DMS 273 treated with DMSO at 0.1 percent for 48 hours (cell line): ENCODE results near the gene FOXP4.
A peak's percentile ranks its signal among the peaks of the same experiment; 100 is the strongest.

Experiments
- DNase-seq: peaks from one replicate; lab custom pipeline; 2025; lab: John Stamatoyannopoulos, UW

FOXP4 gene

DNA sequence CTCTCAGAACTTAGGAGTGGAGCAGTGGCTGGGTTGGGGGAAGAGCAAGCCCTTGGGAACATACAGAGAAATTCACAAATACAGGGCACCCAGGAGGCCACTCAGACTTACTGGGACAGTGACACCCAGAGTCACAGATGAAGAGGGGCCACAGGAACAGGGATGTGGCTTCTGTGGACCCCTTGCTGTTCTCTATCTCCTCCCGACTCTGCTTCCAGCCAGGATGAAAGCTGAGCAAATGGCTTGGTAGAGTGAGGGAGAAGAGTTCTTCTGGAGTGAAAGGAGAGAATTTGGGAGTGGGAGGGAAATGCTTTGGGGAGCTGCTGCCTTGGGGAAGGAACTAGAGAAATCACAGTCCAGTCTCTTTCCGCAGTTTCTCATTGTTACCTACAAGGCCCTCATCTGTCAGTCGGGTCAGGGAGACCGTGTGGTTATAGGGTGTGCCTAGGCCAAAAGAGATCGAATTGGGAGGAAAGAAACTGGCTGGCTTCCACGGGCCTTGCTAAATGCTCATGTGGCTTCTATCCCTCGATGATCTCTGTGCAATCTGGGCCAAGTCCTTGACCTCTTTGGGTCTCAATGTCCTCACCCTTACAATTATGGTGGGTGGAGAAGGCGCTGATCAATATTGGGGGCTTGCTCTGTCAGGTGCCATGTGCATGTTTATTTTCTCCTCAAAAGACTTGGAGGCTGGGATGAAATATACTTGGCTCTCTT, 17.0 kb downstream of the FOXP4 start:
- no peak for DNase-seq

DNA sequence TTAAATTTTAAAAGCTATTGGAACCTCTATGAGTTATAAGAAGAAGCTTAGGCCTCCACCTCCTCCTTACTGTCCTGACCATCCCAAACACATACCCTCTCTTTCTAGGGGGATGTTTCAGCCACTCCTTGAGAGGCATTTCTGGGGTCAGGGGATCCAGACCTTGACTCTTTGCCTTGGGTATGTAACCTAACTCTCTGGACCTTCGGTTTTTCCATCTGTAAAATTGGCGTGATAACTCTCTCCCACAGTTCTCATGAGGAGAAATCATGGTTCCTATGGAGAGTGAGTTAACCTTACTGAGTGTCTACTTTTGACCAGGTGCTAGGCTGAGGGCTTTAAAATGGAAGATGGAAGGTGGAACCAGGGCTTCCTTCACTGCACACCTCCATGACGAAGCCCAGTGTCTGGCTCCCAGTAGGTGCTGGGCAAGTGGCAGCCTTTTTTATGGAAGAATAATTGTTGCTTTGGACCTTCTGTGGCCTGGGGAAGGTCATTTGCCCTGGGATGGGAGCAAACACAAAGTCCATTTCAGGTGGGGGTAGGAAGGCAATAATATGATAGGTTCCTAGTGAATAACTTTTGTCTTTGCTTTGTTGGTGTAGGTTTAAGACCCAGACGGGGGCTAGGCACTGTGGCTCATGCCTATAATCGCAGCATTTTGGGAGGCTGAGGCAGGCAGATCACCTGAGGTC, 18.4 kb downstream of the FOXP4 start:
- no peak for DNase-seq

DNA sequence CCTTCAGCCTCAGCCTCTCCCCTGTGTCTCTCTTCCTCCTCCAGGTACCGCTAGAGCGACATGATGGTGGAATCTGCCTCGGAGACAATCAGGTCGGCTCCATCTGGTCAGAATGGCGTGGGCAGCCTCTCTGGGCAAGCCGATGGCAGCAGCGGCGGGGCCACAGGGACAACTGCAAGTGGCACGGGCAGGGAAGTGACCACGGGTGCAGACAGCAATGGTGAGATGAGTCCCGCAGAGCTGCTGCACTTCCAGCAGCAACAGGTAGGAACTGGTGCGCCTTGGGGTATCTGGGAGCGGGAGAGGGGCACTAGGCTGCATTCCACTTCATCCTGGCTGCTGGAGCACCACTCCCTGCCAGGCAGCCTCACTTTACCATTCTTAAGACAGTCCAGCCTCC, 19.5 kb downstream of the FOXP4 start:
- DNase-seq: no peak

DNA sequence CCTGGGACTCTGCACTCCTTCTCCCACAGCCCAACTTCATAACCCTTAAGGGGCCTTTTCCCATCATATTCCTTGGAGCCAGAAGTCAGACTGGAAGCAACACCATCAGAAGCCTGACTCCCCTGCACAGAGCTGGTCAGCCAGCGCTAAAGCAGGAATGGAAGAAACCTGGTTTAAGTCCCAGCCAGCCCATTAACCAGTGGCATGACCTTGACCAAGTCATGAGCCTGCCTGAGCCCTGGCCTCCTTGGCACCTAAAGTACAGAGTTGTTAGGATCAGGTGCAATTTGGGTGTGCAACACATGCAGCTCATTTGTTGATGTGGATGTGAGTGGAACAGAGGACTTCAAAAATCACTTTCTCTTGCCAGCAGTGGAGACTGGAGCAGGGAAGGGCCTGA, 20.8 kb downstream of the FOXP4 start:
- no peak for DNase-seq

DNA sequence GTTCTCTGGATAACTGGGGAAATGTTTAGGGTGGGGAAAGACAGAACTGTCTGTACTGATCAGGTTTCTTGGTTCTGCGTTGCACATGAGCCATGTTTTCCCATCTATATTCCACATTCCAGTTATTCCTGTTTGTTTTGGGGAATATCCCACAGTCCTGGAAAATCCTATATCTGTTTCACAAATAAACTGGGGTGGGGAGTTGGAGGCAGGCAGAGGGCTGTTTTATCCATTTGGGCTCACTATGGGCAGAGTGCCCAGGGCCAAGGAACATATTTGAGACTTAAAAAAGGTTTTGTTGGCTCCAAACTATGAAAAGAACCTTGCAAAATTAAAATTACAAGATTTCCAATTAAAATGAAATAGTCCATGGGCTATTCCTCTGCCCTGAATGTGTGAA, 21.5 kb downstream of the FOXP4 start:
- DNase-seq: no peak

DNA sequence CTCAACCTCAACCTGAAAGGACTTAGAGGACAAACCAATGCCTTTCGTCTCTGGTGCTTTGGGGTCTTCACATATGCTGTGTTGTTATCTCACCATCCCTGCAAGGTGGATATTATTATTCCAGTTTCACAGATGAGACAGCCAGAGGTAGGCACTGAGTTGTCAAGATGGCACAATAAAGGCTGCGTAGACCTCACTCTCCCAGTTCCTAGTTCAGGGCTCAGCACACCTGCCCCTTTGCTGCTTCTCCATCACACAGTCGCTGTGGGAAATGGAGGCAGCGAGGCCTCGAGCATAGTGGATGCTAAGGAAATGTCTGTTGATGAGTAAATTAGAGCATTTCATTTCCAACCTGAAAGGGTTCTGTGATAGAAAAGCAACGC, 22.0 kb downstream of the FOXP4 start:
- no peak for DNase-seq

DNA sequence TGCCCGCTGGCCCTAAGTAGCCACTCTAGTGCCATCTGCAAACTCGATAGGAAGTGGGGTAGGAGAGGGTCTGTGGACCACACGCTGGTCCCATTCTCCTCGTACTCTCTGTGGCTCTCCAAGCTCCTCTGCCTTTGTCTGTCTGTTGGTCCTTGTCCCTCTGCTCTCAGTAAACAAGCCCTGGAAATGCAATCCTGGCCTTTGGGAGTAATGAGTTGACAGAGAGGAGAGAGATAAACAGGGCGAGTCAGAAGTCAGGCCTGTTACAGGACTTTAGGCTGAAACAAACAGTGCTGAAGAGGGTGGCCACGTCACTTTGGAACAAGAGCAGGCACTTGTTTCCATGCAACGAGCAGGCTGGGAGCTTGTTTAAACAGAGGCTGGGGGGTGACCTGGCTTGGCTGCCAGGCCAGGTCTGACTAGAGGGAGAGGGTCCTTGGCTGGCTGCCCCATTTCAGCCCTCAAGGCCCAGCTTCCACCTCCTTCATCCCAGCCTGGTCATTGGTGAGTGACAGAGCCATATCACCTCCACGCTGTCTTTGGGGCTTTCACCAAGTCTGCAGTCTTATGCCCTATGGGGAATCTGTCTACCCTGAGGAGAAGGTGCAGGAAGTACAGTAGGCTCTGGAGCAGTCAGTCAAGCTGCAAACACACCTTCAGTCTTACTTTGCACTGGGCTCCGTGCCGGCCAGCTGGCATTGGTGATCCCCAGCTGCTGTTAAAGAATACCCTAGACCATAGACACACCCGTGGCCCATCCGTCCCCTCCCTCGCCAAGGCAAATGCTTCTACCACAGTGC, 22.6 kb downstream of the FOXP4 start:
- DNase-seq: no peak

DNA sequence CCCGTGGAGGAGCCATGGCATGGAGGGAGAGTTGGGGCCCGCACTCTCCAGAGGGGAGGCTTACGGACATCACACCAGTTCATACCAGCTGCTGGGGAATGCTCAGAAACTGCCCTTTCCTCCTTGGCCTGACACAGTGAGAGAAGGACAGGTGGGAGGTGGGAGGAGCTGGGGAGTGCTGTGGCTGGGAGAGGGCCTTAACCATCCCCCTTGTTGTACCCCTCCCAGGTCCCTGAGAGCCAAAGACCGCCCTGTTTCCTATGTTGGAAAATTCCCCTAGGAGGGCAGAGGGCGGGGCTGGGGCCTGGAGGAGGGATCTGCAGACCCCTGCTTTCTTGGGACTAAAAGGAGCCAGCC, 24.1 kb downstream of the FOXP4 start:
- DNase-seq: no peak

DNA sequence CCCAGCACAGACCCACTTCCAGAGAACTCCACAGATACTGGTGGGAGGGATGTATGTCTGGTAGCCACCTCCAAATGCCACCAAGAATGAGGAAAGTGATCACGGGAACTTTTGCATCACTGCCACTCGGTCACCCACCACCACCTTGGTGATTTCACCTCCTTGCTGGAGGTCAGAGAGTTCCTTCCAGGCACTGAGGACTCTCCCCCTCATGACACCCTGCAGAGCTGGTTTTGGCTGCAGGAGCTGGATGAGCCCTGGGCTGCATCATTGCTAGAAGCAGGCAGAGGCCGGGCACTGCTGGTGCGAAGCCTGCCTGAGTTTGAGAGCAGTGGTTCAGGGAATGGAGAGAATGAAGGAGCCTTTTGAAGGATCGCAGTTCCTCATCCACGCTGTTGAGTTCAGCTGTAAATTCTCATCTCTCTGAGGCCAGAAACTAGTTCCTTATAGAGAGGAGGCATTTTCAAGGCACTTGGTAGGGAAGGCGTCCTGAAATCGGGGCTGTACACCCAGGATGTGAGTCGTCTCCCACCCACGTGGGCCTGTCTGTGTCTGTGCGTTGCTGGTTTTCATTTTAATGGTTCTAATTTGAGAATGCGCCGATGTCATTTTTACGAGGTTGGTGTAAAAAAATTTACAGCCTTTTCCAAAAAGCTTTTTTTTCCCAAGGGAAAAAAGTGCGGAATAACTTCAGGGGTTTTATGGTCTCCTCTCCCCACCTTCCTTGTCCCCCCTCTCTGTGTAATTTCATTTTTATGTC, 25.0 kb downstream of the FOXP4 start:
- no peak for DNase-seq

DNA sequence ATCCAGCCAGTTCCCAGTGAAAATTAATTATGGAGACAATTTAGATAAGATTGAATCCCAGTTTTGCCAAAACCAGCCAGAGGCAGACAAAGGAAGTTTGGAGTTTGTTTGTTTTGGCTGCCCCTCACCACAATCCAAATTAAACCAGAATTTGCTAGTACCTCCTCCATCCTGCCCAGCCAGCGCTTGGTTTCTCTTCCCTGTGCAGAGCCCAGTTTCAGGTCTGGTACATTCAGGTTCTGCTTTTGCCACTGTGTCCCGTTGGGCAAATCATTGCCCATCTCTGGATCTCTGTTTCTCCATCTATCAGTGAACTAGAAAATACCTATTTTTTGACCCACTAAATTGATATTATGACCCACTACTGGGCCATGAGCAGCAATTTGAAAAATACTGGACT, 26.4 kb downstream of the FOXP4 start:
- DNase-seq: no peak

DNA sequence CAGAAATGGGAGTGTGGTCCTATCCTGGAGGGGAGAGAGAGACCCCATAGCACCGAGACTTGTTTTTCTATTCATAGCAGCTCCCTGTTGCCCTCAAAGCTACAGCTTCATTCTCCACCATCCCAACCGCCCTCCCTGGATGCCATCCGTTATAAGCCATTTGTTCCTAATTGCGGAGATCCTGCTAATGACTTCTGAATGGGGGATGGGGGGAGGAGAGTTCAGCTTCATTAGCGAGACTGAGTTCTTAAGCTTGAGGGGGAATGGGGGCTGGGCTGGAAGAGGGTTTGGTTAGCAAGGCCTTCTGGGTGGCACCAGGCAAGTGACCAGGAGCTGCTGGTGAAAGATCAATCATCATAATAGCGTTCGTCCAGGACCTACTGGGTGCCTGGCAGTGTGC, 27.1 kb downstream of the FOXP4 start:
- DNase-seq: no peak

DNA sequence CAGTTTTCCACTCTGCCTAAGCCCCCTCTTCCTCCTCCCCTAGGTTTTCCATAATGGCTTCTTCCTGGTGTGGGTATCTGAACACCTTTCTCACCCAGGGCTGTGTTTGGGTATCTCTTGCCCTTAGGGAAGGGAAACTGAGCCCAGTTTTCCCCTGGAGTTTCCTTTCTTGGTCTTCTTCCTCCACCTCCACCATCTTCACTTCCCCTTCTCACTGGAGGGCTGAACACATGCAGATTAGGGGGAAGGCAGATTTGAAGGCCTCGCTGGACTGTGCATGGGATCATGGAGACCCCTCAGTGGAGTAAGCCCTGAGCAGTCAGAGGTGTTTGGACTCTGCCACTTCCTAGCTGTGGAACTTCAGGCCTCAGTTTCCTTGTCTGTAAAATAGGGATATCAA, 27.8 kb downstream of the FOXP4 start:
- DNase-seq: no peak

DNA sequence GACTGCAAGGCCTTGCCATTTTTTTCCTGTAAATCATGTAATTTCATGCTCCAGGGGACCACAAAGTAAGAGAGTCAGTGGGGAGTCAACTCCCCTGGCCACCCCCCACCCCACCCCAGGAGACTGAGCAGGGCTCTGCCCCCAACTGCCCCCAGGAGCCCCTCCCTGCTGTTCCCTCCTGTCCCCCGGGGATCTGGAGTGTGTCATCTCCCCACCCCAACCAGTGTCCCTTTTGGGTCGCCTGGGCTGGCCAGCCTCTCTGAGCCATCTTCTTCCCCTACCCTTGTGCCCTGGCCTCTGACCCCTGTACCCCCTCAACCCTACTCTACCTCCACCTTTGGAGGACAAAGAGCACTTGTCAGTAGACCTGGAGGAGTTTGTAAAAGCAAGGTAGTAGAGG, 29.4 kb downstream of the FOXP4 start:
- DNase-seq: no peak

DNA sequence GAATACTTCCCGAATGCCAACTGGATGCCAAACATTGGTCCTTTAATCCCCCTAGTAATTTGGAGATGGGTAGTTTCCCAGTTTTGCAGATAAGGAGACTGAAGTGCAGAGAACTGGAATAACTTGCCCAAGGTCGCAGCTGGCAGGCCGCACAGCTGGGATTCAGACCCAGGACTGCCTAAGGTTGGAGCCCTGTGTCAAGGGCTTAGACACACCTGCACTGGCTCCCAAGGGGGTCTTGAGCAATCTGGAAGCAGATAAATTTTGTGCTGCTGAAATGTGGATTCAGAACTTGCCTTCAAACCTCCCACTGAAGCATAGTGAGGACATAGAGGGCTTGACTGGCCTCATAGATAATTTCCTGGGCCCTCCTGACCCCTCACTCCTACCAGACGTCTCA, 30.5 kb downstream of the FOXP4 start:
- no peak for DNase-seq

DNA sequence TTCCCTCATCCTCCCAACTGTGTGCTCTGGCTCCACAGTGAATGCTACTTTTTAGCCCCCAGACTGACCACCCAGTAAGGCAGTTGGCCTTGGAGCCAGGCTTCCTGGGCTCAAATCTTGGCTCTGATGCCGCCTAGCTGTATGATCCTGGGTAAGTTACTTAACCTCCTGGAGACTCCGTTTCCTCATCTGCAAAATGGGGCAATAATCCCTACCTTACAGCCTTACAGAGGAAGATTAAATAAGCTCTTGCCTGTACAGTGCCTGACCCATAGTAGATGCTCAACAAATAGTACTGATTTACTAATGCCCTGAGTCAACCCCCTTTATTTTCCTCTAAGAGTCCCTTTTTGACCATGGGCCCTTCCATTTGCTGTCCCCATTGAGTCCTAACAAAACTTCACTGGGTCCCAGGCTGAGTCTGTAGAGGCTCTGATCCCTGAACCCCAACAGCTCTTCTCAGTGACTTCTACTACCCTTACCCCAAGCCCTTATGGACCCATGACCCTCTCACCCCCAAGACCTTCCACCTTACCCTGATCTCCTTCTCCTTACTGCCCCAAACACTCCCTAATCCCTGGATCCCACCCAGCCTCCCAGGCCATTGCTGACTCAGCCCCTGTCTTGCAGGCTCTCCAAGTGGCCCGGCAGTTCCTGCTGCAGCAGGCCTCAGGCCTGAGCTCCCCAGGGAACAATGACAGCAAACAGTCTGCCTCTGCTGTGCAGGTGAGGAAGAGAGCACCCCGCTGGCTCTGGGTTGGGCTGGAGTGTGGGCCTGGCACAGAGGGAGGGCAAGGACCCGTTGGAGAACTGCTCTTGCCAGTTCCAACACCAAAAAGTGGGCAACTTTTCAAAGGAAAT, 31.4 kb downstream of the FOXP4 start:
- no peak for DNase-seq

DNA sequence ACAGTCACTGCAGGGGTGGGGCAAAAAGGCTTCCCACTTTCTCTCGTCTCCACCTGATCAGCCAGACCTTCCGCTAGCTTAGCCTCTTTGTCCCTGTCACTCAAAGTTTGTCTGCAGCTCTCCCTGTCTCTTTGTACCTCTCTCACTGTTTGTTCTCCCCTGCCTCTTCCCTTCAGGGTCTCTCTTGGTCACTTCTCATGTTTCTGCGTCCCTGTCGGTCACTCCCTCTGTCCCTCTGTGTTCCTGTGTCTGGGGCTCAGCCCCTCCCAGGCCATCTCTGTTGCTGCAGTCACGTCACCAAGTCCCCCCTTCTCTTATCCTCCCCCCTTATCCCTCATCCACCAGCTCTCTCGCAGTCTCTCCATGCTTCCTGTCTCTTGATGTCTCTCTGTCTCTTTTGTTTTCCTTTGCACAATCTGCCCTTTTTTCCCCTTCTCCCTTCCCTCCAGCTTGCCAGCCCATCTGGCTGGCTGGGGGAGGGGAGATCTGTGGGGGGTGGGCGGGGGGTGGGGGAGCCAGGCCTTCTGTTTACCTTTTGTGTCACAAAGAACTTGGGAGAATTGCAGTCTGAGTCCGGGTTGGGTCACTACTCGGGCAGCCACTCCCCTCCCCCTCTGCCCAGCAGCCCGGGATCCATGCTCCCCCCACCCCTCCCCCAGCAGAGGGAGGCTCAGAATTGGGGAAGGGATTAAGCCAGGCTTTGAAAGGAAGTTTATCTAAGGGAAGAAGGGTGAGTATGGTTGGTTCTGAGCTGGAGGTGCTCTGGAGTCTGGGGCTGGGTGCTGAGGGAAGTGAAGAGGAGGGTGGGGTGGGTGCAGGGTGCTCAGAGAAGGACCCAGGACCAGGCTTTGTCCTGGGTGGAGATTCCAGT, 32.3 kb downstream of the FOXP4 start:
- peak; percentile 78 for DNase-seq

DNA sequence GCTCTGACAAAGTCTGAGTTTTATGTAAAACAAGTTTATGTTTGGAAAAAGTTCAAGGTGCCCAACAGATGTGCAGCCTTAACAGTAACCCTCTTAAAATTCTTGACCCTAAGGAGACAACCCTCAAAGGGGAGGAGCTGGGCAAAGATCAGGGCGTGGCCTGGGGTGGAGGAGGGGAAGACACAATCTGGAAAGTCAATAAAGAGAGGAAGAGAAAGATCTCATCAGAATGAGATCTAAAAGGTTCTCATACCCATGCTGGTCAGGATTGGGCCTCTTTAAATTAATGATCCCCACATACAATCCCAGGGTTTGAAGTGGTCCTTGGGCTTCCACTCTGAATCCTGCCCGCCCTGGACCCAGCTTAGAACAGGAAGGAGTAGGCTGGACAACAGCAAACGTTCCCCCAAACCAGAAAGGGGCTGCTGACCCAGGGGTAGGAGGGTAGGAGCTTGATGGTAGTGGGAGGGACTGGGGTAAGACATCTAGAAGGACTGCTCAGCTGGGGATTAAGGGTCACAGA, 33.0 kb downstream of the FOXP4 start:
- DNase-seq: peak; percentile 53

DNA sequence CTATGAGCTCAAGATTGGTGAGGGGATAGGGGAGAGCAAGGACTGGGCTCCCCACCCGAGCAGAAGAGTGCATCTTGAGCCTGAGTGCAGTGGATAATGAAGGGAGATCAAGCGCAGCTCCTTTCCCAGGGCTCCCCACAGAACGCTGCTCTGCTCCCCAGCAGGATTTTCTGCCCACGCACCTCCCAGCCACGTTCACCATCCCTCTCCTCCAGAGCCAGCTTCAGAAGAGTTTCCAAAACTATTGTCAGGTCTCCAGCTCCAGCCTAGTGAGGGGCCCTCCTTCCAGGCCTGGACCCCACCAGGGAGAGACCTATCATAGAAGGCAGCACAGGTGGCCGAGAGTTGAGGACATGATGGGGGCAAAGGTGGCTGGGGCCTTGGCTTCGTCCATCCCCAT, 34.5 kb downstream of the FOXP4 start:
- DNase-seq: no peak

DNA sequence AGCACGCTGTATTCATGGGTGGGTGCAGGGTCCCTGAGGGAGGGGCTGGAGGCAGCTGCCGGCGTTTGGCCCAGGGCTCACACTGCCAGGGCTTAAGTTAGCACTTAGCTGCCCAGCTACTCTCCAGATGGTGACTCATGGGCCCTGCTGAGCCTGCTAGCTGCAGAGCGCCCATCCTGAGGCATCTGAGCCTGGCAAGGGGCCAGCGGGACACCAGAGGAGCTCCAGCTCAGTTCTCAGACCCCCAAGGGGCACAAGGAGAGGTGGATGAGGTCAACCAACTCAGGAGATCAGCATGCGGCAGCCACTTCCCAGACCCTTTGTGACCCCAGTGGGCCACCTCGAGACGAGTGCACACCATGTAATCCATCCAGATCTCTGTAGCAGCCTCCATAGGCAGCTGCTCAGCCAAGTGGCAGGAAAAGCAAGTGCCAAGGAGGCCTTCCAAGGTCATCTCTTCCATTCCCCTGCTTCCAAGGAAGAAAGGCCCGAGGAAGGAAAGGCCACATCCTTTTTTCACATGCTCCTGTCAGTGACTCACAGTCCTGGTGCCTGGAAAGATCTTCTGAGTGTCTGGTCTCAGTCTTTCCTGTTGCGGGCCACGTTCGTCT, 35.3 kb downstream of the FOXP4 start:
- peak; percentile 62 for DNase-seq

DNA sequence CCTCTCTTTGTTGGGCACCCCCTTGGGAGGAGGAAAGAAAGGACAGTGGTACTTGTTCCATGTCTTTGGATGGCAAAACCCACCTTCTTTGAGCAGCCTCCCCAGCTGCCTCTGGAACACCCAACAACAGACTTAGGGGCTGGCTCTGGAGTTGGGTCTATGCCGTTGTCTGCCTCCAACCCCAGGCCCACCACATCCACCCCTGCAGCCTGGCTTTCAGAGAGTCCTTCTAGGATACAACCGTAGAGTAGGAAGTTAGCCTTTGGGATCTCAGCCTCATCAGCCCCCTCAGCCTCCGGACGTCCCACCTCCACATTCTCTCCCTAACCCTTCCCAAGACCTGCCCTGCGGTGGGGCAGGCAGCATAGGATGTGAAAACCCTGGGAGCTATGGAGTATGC, 36.4 kb downstream of the FOXP4 start:
- no peak for DNase-seq
